Measurements from ENCODE around the gene PPAN. TPM values are rescaled to one million over a fixed set of nuclear protein-coding genes. Genes with fewer than 3 reads are reported as not detected.

The PPAN gene
- total and polyA plus RNA-seq, 9 donors: 6.2 to 58.3 (median 37.8) TPM

DNA sequence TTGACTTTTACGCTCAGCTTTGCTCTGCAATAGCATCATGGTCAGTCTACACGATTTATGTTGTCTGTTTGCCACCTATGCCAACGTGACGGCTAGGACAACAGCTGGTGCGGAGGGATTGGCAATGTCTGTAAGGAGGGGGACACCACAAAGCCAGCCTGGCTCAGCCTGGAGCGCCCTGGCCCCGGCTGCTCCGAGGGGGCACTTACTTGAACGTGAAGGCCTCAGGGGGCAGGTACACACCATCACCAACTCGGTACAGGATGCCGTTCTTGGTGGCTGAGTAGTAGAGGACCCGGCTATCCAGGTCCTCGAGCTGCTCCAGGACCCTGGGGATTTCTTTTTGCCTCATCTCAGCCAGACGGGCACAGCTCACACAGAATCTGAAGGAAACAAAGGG, 40.0 kb downstream of the PPAN start:
- intact Hi-C loops (cut with DNase I): no loop called here
- no peak for DNase-seq
- whole genome bisulfite sequencing, 3 donors: 94 to 95% (median 94%) methylated on average over 14 of the region's 14 CpGs
- H3K4me1 ChIP-seq (ENCODE audit: insufficient read depth): no peaks in the 10 kb centered on the region
- no peak overlapping the region for H3K4me3 ChIP-seq
- H3K27me3 ChIP-seq: no peaks in the 10 kb centered on the region
- TF ChIP-seq, protein P1, sequence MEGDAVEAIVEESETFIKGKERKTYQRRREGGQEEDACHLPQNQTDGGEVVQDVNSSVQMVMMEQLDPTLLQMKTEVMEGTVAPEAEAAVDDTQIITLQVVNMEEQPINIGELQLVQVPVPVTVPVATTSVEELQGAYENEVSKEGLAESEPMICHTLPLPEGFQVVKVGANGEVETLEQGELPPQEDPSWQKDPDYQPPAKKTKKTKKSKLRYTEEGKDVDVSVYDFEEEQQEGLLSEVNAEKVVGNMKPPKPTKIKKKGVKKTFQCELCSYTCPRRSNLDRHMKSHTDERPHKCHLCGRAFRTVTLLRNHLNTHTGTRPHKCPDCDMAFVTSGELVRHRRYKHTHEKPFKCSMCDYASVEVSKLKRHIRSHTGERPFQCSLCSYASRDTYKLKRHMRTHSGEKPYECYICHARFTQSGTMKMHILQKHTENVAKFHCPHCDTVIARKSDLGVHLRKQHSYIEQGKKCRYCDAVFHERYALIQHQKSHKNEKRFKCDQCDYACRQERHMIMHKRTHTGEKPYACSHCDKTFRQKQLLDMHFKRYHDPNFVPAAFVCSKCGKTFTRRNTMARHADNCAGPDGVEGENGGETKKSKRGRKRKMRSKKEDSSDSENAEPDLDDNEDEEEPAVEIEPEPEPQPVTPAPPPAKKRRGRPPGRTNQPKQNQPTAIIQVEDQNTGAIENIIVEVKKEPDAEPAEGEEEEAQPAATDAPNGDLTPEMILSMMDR (IDR thresholded peaks at IDR 0.05): no peak
- no peak for TF ChIP-seq POLR2A (IDR thresholded peaks at IDR 0.05)
- no peak for TF ChIP-seq EP300 (IDR thresholded peaks at IDR 0.05)
- no peaks in the 10 kb centered on the region for H3K9me3 ChIP-seq
- no peaks in the 10 kb centered on the region for H3K36me3 ChIP-seq
- no peak overlapping the region for H3K27ac ChIP-seq

GRCh38 chr19:10149427-10149826, 43.3 kb downstream of the PPAN start:
- DNase-seq: no peak
- 91 to 93% (median 92%) methylated on average over 12 of the region's 12 CpGs for WGBS, 3 donors
- H3K4me1 ChIP-seq (ENCODE audit: insufficient read depth): no peaks in the 10 kb centered on the region
- intact Hi-C loops (cut with DNase I): no loop called here
- no peak overlapping the region for H3K27ac ChIP-seq
- no peaks in the 10 kb centered on the region for H3K36me3 ChIP-seq
- no peaks in the 10 kb centered on the region for H3K9me3 ChIP-seq
- TF ChIP-seq EP300 (IDR thresholded peaks at IDR 0.05) (no peak), POLR2A (IDR thresholded peaks at IDR 0.05) (no peak)
- TF ChIP-seq, protein P1 (IDR thresholded peaks at IDR 0.05): no peak
- no peak overlapping the region for H3K4me3 ChIP-seq
- H3K27me3 ChIP-seq: no peaks in the 10 kb centered on the region

- Histone ChIP-seq H3K27ac (no peak overlapping the region), H3K36me3 (no peaks in the 10 kb centered on the region), H3K4me3 (no peak overlapping the region), H3K27me3 (no peaks in the 10 kb centered on the region), H3K4me1 (ENCODE audit: insufficient read depth) (no peaks in the 10 kb centered on the region), H3K9me3 (no peaks in the 10 kb centered on the region)
- DNase-seq: no peak
- intact Hi-C loops (cut with DNase I): no loop called here
- WGBS, 3 donors: 81 to 90% (median 82%) methylated on average over 5 of the region's 5 CpGs
- TF ChIP-seq EP300 (IDR thresholded peaks at IDR 0.05) (no peak), POLR2A (IDR thresholded peaks at IDR 0.05) (no peak)
- TF ChIP-seq, protein P1 (IDR thresholded peaks at IDR 0.05): no peak
These were observed 45.4 kb downstream of the PPAN start for GRCh38 chr19:10151521-10151920.

GRCh38 chr19:10152100-10152499, 45.9 kb downstream of the PPAN start:
- Histone ChIP-seq H3K27ac (no peak overlapping the region), H3K4me3 (no peak overlapping the region), H3K9me3 (no peaks in the 10 kb centered on the region), H3K27me3 (no peaks in the 10 kb centered on the region), H3K36me3 (no peaks in the 10 kb centered on the region), H3K4me1 (ENCODE audit: insufficient read depth) (no peaks in the 10 kb centered on the region)
- TF ChIP-seq EP300 (IDR thresholded peaks at IDR 0.05): no peak
- no peak for TF ChIP-seq POLR2A (IDR thresholded peaks at IDR 0.05)
- TF ChIP-seq, protein P1 (IDR thresholded peaks at IDR 0.05): no peak
- DNase-seq: no peak
- 82 to 92% (median 91%) methylated on average over 3 of the region's 3 CpGs for WGBS, 3 donors
- intact Hi-C loops (cut with DNase I): no loop called here

Measured in ovary (tissue), 9 donors.